HG02798 (cell line): ENCODE measurements around the gene PRKG1.

ENCODE experiments used
- ATAC-seq: cut with Tn5 transposase; IDR thresholded peaks from one replicate; pipeline ENCODE4 v1.9.1; 2021; ENCODE audit warnings: mild to moderate bottlenecking; ENCODE audit not compliant: unreplicated experiment, poor library complexity

The PRKG1 gene

DNA sequence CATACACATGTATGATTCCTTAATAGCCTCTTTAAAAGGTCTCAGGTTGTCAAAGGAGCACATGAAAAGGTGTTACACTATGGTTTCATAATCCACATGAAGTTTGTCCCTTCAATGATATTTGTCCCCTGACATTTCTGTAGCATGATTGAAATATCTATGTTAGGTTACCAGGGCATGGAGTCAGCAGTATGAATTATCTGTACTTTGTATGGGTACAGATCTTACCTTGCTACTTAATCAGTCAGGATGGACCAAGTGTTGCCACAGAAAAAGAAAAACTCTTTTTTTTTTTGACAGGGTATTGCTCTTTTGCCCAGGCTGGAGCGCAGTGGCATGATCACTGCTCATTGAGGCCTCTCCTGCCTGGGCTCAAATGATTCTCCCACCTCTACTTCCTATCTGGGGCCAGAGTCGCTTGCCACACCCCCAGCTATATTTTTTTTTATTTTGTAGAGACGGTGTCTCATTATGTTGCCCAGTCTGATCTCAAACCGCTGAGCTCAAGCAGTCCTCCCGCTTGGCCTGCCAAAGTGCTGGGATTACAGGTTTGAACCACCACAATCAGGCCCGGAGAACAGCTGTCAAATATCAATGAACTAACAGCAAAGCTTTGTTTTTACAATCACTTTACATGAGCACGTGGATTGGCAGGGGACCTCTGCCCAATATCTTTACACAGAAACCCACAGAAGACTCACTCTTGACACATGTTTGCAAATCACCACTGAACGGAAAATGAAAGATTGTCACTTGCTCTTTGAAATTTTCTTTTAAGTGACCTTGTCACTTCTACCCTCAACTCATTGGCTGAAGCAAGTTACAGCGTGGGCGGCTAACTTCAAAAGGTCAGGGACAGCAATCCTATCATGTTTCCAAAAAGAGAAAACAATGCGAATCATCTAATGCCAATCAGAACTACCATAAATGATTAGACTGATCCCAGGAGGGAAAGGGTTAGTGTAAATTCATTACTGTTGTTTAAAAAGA, 140.2 kb downstream of the PRKG1 start:
- ATAC-seq, result no peak

DNA sequence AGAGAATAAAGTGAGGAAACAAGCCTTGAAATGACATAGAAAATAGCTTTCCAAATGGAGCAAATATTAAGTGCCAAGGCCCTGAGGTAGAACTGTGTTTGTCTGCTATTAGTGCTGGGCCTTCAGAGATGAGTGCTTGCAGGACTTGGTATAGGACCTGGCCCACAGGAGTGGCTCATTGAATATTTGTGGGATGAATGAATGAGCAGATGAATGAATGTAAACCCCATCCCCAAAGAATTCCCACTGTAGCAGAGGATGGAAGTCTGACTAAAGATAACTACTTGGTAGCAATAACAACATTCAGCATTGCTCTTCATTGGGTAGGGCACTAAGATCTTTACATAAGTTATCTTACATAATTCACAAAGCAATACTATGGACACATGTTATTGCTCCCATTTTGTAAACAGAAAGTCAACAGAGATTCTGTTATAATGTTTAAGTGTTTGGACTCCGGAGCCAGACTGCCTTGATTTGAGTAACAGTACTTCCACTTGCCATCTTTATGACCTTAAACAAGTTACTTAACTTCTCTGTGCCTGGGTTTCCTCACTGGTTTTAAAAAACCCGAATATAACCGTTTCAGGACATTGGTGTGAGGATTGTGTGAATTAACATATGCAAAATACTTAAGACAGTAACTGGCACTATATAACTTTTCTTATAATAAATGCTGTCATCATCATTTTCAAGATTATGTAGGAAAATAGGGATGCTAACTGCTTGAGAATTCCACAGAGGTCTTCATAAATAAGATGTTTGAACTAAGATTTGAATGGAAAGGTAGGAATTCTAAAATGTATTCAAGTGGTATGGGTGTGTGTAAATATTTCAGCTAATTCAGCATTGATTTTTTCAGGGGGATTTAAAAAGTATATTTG, 141.9 kb downstream of the PRKG1 start:
- ATAC-seq, result no peak

DNA sequence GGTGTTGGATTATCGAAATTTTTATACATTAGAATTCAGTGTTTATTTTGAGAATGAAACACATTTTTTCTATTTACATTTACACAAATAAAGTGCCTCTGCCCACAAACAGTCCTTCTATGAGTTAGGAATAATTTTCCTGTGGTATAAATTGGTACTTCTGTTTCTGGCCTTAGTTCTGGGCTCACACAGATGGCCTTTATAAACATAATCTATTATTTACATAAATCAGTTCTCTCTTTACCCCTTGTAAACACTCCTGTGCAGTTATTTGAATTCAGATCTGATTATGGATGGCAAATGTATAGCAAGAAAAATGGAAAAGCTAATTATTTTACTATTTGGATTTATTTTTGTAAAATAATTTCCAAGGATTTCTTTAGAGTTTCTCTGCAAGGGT, 143.2 kb downstream of the PRKG1 start:
- no peak for ATAC-seq

DNA sequence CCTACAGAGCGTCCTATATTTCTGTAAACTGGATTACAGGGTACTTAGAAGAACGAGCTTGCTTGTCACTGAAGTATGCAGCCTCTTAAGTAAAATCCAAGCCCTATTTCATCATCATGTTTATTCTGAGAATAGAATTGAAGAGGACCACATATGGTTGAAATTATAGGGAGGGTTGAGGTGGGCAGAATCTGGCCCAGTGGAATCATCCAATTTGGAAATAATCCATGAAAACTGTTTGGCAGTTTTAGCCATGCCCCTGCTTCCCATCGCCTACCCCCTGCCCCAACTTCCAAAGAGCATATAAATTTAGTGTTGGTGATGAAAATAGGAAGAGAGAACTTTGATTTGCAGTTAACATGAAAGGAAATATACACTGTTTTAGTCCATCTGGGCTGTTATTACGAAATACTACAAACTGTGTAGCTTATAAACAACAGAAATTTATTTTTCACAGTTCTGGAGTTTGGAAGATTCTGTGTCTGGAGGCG, 150.4 kb downstream of the PRKG1 start:
- no peak for ATAC-seq

DNA sequence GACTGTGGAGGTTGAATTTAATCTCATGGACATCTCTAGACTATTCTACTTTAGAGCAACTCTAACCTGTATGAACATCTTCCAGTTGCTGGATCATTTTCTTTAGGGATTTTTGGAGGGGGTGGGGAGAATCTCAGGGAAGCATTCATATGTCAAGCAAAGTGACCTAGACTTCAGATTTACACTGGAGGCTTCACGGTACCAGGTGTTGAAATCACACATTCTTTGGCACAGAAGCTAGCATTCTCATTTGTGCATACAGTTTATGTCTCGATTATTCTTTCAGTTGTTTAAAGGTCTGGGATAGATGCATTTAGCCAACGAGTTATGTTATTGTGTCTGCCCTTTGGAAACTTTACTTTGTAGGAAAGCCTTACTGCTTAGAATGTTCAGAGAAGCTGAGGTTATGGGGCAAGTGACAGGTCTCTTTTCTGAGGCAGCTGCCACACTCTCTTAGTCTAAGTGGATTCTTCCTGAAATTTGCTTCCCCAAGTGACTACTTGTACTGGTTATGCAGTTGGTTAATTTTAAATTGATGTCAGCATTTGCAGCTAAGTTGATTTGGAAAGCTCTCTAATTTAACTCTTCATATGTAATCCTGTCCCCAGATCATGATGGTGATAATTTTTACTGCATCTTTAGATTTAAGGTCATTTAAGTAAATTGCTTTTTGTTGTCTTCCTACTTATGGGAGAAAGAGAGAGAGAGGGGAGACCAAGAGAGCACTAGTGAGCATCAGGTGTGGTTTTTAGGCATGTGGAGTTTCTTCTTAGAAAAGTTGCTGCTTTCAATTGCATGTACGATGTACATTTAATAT, 153.8 kb downstream of the PRKG1 start:
- no peak for ATAC-seq

DNA sequence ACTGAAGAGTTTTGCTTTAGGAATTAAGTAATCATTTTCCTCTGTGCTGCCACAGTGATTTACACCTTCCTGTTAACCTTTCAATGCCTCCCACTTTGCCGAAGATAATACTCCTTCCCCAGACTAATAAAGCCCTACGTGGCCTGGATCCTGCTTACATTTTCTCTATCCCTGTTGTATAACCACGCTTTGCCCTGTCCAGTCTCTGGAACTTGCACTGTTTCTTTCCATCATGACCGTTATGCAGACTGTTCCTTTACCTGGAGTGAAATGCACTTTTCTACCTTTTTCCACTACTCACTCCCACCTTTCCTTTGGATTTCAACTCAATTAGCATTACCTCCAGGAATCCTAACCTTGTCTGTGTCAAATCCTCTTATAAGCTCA, 154.4 kb downstream of the PRKG1 start:
- no peak for ATAC-seq

DNA sequence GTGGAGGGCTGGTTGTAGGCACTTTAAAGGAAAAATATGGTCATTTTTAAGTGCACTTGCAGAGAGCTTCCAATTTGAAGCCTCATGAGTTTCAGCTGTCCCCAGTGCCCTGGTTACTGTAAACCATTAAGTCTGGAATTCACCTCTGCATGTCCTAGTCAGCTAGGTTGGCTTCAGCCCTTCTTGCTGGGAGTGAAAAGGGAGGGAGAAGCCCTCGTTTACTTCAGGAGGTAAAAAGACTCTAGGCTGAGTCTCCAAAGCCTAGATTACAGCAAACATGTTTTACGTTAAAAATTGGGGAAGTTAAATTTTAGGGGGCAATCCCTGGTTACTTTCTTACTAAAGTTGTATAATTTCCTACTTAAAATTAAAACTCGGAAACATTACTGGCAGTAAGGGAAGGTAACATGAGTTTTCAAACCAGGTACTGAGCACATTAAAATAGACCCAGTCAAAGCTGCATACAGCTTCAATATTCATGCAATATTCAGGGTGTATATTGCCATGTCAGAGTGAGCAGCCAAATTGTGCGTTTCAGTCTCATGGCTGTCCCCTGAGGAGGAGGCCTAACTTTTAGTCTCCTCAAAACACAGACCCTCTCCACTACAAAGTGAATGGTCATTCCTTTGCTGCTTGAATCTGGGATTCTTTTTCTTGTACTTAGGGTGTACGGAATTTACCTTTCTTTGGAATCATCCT, 156.7 kb downstream of the PRKG1 start:
- ATAC-seq, result no peak

DNA sequence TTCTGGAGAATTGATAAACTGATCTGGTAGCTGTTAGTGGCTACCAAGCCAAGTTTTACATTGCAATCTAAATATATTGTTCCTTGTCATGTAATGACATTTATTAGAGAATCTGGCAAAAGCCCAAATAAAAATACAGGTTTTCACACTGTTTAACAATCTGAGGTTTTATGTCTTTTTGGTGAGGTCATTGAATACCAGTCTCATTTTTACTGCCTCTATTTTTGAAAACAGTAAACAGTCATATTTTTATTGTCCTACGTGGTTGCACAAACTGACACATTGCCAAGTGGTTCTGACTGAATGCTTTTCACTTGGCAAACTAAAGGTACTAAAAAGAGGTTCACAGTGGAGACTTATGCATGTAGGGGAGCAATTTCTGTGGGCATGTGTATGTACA, 157.5 kb downstream of the PRKG1 start:
- no peak for ATAC-seq

DNA sequence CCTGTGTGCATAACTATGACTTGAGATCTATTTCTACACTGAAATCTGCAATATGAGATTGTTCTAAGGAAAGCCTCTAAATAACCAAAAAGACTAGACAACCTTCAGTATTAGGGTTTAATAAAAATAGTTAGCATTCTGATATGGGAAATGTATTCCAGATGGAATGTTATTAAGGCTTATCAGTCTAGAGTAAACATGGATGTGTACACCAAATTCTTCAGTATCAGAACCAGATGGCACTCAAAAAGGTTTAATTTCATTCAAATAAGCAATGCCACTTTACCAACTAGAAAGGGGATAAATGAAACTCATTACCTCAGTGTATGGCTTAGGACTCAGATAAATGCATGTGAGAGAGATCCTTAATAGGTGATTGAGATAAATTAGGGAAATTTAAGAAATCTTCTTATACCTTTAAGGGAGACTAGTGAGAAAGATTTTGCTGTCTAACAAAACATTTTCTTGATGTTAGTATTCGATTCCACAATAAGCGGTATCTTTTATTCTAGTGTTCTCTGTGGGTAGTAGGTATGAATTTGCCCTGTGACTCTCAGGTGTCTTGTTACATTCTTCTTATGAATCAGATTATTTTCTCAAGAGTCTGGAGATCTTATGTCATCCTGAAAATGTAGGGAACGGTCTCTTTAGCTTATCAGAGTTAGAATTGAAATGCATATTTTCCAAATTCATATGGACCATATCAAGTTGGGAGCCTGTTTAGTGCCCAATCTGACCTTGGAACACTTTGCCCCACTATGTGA, 159.2 kb downstream of the PRKG1 start:
- ATAC-seq, result no peak

DNA sequence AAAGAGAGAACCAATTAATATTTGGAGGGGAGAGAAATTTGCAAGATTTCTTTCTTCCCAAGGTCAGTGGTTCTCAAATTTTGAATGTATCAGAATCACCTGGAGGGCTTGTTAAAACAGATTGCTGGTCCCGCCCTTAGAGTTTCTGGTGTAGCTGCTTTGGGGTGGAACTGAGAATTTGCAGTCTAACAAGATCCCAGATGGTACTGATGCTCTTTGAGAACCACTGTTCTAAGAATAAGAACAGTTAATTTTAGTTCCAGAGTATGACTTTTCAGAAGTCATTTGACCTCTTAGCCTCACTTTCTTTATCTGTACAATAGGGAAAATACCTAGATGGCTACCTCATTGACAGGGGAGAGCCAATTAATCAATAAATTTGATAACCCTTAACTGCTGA, 161.6 kb downstream of the PRKG1 start:
- peak; percentile 57 for ATAC-seq

DNA sequence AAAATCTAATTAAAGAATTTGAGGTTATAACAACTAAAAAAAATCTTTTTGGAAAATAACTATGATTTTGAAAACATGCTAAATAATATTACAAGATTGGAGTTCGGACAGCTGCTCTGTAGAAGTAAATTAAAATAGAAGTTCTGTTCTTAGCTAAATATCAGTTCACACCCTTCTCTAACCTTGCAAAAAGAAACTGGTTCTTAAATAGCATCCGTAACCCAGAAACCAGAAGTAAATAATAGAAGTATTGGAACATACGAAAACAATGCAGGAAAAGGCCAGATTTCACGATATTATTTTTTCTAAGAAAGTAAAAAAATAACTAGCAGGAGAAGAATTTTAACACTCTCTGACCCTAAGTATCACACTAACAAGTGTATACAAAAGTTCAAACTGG, 164.7 kb downstream of the PRKG1 start:
- no peak for ATAC-seq

DNA sequence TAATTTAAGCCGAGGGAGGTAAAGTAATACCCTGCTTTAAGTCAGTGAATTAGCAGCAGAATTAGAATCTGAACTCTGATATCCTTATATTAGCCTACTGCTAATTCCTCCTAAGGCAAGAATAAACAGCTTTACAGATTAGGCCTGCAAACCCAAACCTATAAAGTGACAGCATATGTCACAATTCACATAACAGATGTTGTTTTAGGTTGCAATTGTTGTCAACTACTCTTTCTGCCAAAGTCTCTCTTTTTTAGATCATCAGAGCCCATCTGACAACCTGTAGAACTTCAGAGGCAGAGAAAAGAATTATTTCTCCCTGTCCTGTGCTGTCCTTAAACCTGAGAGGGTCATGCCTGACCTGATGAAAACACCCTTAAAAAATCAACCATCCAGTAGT, 167.2 kb downstream of the PRKG1 start:
- ATAC-seq, result no peak

DNA sequence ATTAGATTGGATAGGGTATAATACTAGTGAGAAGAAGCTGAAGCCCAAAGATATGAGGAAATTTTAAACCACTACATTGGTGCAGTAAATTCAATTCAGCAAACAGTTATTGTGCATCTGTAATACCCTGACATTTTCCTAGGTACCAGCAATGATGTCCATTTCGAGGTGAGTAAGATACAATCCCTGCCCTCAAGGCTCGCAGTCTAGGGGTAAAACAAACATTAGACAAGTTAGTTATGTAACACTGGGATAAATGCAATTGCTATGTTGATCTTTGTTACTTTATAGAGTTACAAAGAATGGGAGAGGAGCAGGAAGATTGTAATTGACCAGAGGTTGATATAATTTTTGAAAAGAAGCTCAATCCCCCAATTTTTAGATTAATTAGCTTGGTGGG, 168.1 kb downstream of the PRKG1 start:
- no peak for ATAC-seq

DNA sequence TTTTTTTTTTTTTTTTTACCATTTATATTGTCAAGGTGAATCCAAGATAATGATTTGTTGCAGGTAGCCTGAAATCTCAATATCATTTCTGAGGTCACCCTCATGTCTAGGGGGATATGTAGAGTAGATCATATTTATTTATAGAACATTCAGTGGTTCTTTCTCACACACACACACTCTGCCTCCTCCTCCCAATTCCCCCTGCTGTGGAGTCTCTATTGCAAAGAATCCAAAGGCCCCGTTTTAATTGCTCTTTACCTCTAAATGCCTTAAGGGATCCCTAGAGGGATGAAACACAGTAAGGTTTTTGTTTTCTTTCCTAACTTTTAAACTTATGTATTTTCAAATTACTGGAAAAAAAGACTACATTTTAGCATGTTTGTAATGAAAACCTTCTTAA, 170.0 kb downstream of the PRKG1 start:
- ATAC-seq, result no peak

DNA sequence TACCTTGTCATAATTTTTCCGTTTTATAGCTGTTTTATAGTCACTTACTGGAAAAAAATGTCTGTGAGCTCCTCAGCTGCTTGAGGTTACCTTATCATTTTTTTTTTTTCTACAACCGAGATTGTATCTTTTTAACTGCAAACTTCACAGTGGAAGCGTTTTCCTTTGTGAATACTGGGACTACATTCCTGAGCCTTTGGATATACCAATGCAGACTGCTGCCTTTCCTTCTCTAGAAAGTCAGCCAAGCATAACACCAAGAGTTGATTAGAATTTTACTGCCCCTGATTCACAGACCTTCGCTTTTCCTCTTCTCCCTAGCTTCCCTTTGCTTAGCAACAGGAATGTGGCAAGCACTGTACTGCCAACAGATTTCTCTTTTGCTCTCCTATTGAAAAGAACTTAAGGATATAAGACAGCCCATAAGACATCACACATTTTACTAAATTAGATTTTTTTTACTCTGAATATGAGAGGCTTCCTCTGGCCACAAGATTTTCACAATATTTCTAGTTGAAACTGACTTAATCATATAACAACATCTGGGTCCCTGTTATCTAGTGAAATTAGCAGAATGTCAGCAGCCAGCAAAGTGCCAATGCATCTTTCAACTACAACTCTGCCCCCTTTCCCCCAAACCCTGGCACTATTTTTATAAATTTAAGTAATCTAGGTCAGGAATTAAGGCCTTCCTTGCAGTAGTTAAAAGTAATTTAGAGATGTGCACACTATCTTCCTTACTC, 170.6 kb downstream of the PRKG1 start:
- no peak for ATAC-seq

DNA sequence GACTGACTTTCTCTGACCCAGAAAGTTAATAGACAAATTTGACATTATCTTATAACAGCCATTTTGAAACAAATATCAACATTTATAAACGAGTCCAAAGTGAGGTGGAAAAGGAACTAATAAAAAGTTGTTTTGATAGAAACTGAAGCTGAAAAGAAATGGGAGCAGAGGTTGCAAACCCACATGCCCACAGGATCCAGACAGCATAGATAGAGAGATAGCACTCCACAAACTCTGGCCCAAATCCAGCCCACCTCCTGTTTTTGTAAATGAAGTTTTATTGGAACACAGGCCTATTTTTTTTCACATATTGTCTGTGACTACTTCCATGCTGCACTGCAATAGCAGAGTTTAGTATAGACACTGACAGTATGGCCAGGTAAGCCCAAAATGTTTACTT, 171.9 kb downstream of the PRKG1 start:
- no peak for ATAC-seq

DNA sequence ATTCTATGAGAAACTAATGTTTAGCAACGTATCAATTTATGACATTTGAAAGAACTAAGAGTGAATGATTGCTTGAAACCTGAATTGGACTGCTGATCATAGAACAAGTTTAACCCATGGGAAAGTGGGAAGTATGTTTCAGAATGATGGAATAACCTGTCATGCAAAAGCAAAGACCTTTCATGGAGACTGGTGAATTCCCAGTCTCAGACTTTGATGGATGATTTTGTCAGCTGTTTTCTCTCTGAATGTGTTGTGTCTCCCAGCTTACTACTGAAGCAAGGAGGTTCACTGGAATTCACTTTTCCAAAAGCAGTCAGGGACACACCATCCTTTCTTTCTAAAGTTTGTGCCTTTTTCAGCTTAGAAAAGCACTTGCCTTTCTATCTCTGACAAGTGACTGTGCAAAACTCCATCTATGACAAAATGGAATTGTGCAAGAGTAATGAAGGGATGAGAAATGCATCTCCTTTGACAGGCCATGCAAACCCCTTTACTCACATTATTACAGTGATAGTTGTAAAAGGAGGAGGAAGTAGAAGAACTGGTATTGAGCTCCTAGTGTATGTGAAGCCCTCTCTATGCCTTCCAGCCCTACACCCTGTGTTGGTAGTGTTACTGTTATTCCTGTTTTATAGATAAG, 176.1 kb downstream of the PRKG1 start:
- ATAC-seq, result no peak

DNA sequence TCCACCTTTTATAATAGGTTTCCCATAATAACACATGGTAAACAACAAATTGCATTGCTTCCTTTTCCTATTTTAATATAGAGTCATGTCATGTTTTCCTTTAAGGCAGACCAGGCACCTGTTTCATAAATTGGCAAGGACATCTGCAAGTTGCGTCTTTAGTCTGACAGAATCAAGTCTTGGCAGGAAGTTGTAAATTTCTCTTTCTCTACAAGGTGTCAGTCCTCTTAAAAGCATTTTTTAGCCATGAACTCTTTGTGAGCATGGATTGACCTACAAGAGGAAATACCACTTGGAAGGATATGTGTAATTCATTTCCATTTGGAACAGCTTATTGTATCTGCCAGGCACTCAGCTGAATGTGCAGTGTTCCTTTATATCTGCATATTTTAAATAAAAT, 176.8 kb downstream of the PRKG1 start:
- ATAC-seq, result no peak
